IPS-NIHi11 (cell line): Measurements from ENCODE around the gene POTEG.
"Not testable (repeated sequence)": the region's sequence is repeated elsewhere in the genome, so short reads cannot be mapped to it uniquely, and the experiment has no call there.

Experiments
- DNase-seq: peaks from one replicate; pipeline ENCODE4 v3.0.0; 2012; ENCODE audit warnings: mixed read lengths, low spot score

The POTEG gene

DNA sequence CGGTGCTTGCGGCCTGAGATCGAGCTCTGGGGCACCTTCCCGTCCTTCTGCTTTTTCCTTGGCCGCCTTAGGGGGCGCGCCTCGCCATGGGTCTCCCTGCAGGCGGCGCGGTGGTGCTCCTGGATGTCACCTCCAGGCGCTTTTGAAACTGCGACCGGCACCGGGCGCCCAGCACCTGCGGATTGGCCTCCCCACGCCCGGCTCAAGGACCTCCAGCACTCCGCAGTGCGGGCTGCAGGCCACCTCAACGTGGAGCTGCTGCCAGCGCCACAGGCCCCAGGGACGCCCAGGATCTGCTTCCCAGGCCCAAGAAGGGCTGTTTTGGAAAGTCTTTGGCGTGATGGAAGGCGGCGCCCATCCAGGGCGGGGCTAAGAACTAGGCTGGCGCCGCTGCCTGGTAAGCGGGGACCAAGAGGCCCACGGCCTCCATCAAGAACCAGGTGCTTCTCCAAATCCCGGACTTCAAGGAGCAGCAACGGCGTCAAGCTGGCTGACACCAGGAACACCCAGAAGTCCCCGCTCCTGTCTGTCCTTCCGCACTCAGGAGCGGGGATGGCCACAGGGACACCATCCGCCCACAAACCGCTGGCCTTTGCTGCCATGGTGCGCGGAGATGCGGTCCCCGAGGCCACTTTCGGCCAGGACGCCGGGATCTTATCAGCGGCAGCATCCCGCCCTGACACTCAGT, 61.2 kb downstream of the POTEG start:
- not testable (repeated sequence) for DNase-seq

DNA sequence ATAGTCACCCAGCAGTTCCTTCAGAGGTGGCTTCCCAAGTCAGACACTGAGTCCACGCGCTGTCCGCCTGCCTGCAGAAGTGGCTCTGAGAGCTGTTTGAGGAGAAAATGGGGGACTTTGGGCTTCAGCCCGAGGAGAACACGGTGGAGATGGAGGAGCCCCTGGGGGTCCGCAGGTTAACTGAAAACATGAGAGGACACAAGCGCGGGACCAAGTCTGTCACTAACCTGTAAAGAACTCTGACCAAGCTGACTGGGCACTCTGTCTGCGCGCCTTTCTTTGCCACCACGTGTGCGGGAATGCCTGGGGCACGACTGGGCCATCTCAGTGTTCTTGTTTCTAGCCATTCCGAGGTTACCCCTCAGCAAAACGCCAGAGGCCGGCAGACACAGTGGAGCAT, 62.4 kb downstream of the POTEG start:
- not testable (repeated sequence) for DNase-seq

GRCh38 chr14:19362803-19363202, 71.3 kb downstream of the POTEG start:
- not testable (repeated sequence) for DNase-seq

DNA sequence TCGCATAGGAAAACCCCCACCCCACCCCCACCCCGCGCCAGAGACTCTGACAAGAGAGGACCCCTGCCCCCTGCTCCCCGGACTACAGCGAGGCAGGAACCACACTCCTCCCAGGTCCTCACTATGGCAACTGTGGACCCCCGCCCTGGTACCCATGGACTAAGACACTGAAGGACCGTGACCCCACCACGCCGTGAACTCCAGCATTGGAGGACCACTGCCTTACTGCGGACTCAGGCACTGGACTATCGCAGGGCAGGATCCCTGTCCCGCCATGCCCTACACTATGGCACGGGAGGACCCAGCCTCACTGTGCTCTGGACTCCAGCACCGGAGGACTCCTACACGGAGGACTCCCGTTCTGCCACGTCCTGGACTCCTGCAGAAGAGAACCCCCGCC, 71.8 kb downstream of the POTEG start:
- not testable (repeated sequence) for DNase-seq

DNA sequence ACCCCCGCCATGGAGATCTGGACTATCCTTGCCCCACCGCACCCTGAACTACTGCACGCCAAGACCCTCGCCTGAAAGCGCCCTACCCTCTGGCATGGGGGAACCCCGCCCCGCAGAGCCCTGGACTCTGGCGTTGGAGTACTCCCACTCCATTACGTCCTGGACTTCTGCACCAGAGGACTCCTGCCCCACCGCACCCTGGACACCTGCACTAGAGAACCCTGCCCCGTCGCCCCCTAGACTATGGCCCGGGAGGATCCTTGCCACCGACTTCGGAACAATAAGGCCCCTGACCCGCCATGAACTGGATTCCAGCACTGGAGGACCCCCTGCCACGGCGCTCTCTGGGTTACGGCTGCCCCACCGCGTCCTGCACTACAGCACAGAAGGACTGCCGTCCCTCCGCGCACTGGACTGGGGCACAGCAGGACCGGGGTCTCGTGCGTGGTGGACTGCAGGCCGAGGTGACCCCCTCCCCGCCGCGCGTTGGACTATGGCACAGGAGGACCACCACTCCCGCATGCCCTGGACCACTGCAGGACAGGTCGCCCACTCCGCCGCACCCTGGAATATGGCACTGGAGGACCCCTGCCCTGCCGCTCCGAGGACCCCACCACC, 72.4 kb downstream of the POTEG start:
- DNase-seq, result not testable (repeated sequence)

DNA sequence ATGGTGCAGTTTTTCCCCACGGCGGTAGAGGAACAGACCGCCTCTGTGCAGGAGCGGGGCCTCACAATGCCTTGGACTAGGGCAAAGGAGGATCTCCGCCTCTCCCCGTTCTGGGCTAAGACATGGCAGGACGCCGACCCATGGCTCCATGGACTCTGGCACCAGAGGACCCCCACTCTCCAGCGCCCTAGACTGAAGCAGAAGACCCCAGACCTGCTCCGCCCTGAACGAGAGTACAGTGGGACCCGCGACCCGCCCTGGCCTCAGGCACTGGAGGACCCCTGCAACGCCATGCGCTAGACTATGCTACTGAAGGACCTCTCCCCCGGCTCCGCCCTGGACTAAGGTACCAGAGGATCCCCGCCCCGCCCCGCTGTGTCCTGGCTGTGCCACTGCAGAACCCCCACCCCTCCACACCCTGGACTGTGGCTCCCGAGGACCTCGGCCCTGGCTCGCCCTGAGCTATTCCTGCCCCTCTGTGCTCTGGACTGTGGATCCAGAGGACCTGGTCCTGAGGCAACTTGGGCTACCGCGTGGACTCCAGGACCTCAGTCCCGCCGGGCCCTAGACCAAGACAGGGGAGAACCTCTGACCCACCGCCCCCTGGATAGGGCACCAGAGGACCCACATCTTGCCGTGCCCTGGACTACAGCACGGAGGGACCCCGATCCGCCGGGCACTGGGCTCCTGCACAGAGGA, 73.1 kb downstream of the POTEG start:
- DNase-seq, result not testable (repeated sequence)
